ENCODE data around the gene PHLDA2.

Gene PHLDA2, protein sequence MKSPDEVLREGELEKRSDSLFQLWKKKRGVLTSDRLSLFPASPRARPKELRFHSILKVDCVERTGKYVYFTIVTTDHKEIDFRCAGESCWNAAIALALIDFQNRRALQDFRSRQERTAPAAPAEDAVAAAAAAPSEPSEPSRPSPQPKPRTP

GRCh38 chr11:2928605-2929530 lies at the start of gene PHLDA2:
Gene PHLDA2, minus strand, starts transcription at chr11:2929420. Its CDS starts 56 bp downstream, at chr11:2929364.
- H3K4me1 ChIP-seq (ENCODE audit: control insufficient read depth, insufficient read depth, low read length), result peaks cover 56% of the 10 kb centered on the region
- no peaks in the 10 kb centered on the region for H3K9me3 ChIP-seq (ENCODE audit: control insufficient read depth, low read length)
- no peaks in the 10 kb centered on the region for H3K27me3 ChIP-seq (ENCODE audit: control insufficient read depth, insufficient read depth, low read length)
- no peaks in the 10 kb centered on the region for H3K36me3 ChIP-seq (ENCODE audit: control insufficient read depth, insufficient read depth, low read length)
- peak within 1 kb of the TSS; percentile 92 for H3K9ac ChIP-seq (ENCODE audit: low read length)
- H3K4me3 ChIP-seq (ENCODE audit: low read length), result peak within 1 kb of the TSS; percentile 60

DNA sequence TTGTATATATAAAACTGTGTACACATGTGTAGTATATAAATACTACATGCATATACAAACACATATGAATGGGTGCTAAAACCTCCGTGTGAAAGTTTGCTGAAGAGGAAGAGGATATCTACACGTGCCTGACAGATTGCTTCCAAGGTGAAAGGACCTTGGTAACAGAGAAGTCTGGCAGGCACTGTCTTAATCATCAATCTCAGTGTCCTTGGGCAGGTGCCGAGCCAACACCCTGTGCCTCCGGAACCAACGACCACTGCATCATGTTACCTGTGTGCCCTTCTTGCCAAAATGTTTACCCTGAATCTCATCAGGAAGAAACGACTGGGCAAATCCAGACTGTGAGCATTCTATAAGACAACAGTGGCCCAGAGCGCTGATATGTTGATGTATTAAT lies 47.9 kb upstream of the PHLDA2 start:
- peaks cover 7% of the 10 kb centered on the region for H3K36me3 ChIP-seq (ENCODE audit: control insufficient read depth, insufficient read depth, low read length)
- H3K9ac ChIP-seq (ENCODE audit: low read length), result no peak overlapping the region
- peaks cover under 1% of the 10 kb centered on the region for H3K4me1 ChIP-seq (ENCODE audit: control insufficient read depth, insufficient read depth, low read length)
- H3K9me3 ChIP-seq (ENCODE audit: control insufficient read depth, low read length), result no peaks in the 10 kb centered on the region
- no peak overlapping the region for H3K4me3 ChIP-seq (ENCODE audit: low read length)
- no peaks in the 10 kb centered on the region for H3K27me3 ChIP-seq (ENCODE audit: control insufficient read depth, insufficient read depth, low read length)

GRCh38 chr11:2976294-2977063 lies 47.3 kb upstream of the PHLDA2 start:
- H3K36me3 ChIP-seq (ENCODE audit: control insufficient read depth, insufficient read depth, low read length), result peaks cover 7% of the 10 kb centered on the region
- no peaks in the 10 kb centered on the region for H3K27me3 ChIP-seq (ENCODE audit: control insufficient read depth, insufficient read depth, low read length)
- H3K4me3 ChIP-seq (ENCODE audit: low read length), result no peak overlapping the region
- no peaks in the 10 kb centered on the region for H3K4me1 ChIP-seq (ENCODE audit: control insufficient read depth, insufficient read depth, low read length)
- no peaks in the 10 kb centered on the region for H3K9me3 ChIP-seq (ENCODE audit: control insufficient read depth, low read length)
- no peak overlapping the region for H3K9ac ChIP-seq (ENCODE audit: low read length)

DNA sequence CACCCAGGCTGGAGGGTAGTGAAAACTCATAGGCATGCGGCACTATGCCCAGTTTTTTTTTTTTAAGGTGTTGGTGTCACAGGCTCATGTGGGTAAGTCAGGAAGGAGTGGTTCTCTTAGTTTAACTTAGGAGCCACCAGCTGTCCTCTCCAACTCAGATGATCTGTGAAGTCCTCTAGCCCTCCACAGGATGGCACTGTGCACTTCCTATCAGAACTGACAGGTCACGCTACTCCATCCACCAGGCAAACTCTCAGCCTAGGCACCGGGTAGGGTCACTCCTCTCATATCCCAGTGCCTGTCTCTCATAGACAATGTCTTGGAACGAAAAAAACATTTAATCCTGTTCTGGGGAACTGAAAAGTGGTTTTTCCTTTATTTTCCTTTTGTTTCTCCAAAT lies 46.4 kb upstream of the PHLDA2 start:
- Histone ChIP-seq H3K36me3 (ENCODE audit: control insufficient read depth, insufficient read depth, low read length) (peaks cover 7% of the 10 kb centered on the region), H3K4me1 (ENCODE audit: control insufficient read depth, insufficient read depth, low read length) (no peaks in the 10 kb centered on the region)

DNA sequence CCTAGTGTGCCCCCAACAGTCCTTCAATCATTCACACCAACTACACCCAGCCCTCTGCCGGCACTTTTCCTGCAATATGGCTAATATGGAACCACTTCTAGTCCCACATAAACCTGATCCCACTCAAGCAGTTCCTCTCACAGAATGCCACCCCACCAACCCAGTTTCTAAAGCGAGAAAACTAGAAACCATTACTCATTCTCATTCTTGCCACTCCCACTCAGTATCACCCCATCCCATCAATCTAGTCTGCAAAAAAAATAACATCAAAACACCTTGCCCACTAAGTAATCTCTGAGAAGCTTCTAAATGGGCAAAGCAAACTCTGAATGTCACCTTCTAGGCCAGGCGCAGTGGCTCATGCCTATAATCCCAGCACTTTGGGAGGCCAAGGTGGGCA lies 45.1 kb upstream of the PHLDA2 start:
- Histone ChIP-seq H3K9ac (ENCODE audit: low read length) (no peak overlapping the region), H3K9me3 (ENCODE audit: control insufficient read depth, low read length) (no peaks in the 10 kb centered on the region), H3K36me3 (ENCODE audit: control insufficient read depth, insufficient read depth, low read length) (peaks cover 7% of the 10 kb centered on the region), H3K27me3 (ENCODE audit: control insufficient read depth, insufficient read depth, low read length) (no peaks in the 10 kb centered on the region), H3K4me1 (ENCODE audit: control insufficient read depth, insufficient read depth, low read length) (no peaks in the 10 kb centered on the region), H3K4me3 (ENCODE audit: low read length) (no peak overlapping the region)

More for the DNA sequence above, 46.4 kb upstream of the PHLDA2 start:
- H3K9ac ChIP-seq (ENCODE audit: low read length), result no peak overlapping the region
- no peak overlapping the region for H3K4me3 ChIP-seq (ENCODE audit: low read length)
- H3K9me3 ChIP-seq (ENCODE audit: control insufficient read depth, low read length), result no peaks in the 10 kb centered on the region
- H3K27me3 ChIP-seq (ENCODE audit: control insufficient read depth, insufficient read depth, low read length), result no peaks in the 10 kb centered on the region

DNA sequence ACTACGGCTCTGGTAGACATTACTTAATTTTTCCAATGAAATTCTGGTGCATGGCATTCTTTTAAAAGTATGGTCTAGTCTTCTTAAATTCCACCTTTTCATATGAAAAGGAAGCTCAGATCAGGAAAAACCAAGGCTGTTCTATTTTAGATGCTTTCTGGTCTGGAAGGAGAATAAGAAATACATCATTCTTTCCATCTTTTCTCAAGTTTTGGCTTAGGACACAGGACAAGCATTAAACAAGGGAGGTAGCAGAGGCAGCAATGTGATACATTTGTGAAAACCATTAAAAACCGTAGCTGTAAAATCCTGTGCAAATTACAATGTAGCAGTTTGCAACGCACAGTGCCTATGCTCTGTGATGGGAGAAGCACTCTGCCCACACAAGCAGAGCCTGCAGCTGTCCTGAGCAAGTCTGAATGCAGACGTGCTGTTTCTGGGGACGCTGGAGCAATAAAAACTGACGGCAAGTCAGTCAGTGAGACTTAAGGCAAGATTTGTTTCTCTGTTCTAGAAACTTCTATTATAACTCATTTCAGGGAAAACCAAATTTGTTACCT lies 39.2 kb upstream of the PHLDA2 start:
- H3K9ac ChIP-seq (ENCODE audit: low read length), result no peak overlapping the region
- H3K9me3 ChIP-seq (ENCODE audit: control insufficient read depth, low read length), result no peaks in the 10 kb centered on the region
- no peaks in the 10 kb centered on the region for H3K4me1 ChIP-seq (ENCODE audit: control insufficient read depth, insufficient read depth, low read length)
- H3K4me3 ChIP-seq (ENCODE audit: low read length), result no peak overlapping the region
- H3K36me3 ChIP-seq (ENCODE audit: control insufficient read depth, insufficient read depth, low read length), result peaks cover 11% of the 10 kb centered on the region
- H3K27me3 ChIP-seq (ENCODE audit: control insufficient read depth, insufficient read depth, low read length), result no peaks in the 10 kb centered on the region

DNA sequence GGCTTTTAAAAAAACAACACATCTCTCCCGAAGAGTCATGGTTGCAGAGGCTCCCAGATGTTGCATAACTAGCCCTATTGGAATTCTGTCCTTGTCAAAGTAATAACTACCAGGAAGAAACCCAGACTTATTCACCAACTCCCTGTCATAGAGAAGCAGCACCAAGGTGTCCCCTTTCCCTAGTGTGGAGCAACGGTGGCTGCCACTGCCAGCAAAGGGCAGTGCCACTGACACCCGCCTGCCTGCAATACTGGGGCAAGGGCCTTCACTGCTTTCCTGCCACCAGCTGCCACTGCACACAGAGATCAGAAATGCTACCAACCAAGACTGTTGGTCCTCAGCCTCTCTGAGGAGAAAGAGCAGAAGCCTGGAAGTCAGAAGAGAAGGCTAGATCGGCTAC lies 35.6 kb upstream of the PHLDA2 start:
- Histone ChIP-seq H3K4me3 (ENCODE audit: low read length) (no peak overlapping the region), H3K9me3 (ENCODE audit: control insufficient read depth, low read length) (no peaks in the 10 kb centered on the region), H3K9ac (ENCODE audit: low read length) (no peak overlapping the region), H3K4me1 (ENCODE audit: control insufficient read depth, insufficient read depth, low read length) (no peaks in the 10 kb centered on the region), H3K27me3 (ENCODE audit: control insufficient read depth, insufficient read depth, low read length) (no peaks in the 10 kb centered on the region), H3K36me3 (ENCODE audit: control insufficient read depth, insufficient read depth, low read length) (peaks cover 14% of the 10 kb centered on the region)

- Histone ChIP-seq H3K27me3 (ENCODE audit: control insufficient read depth, insufficient read depth, low read length) (no peaks in the 10 kb centered on the region), H3K4me3 (ENCODE audit: low read length) (no peak overlapping the region), H3K9me3 (ENCODE audit: control insufficient read depth, low read length) (no peaks in the 10 kb centered on the region), H3K36me3 (ENCODE audit: control insufficient read depth, insufficient read depth, low read length) (peaks cover 14% of the 10 kb centered on the region), H3K9ac (ENCODE audit: low read length) (no peak overlapping the region), H3K4me1 (ENCODE audit: control insufficient read depth, insufficient read depth, low read length) (no peaks in the 10 kb centered on the region)
Observed at GRCh38 chr11:2963761-2964160, 34.5 kb upstream of the PHLDA2 start.

GRCh38 chr11:2963112-2963754 lies 34.0 kb upstream of the PHLDA2 start:
- Histone ChIP-seq H3K36me3 (ENCODE audit: control insufficient read depth, insufficient read depth, low read length) (peaks cover 14% of the 10 kb centered on the region), H3K9me3 (ENCODE audit: control insufficient read depth, low read length) (no peaks in the 10 kb centered on the region), H3K4me1 (ENCODE audit: control insufficient read depth, insufficient read depth, low read length) (no peaks in the 10 kb centered on the region), H3K4me3 (ENCODE audit: low read length) (no peak overlapping the region), H3K27me3 (ENCODE audit: control insufficient read depth, insufficient read depth, low read length) (no peaks in the 10 kb centered on the region), H3K9ac (ENCODE audit: low read length) (no peak overlapping the region)

DNA sequence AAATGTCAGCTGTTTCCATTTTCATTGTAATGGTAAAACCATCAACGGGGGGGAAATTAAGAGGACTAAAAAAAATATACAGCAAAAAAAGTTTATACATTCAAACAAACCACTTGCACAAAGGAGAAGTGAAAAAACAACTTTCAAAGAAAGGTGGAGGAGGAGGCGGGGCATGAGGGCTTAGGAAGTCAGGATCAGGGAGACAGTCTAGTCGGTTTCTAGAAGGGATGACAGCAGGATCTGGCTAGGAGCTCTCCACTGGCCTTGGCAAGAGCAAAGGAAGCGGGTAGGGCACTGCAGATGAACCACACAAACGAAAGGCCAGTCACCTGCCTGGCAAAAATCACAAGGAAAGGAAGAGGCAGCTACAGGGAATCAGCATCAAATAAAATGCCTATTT lies 31.9 kb upstream of the PHLDA2 start:
- H3K4me3 ChIP-seq (ENCODE audit: low read length), result no peak overlapping the region
- H3K4me1 ChIP-seq (ENCODE audit: control insufficient read depth, insufficient read depth, low read length), result no peaks in the 10 kb centered on the region
- peaks cover 25% of the 10 kb centered on the region for H3K36me3 ChIP-seq (ENCODE audit: control insufficient read depth, insufficient read depth, low read length)
- H3K27me3 ChIP-seq (ENCODE audit: control insufficient read depth, insufficient read depth, low read length), result no peaks in the 10 kb centered on the region
- H3K9ac ChIP-seq (ENCODE audit: low read length), result no peak overlapping the region
- H3K9me3 ChIP-seq (ENCODE audit: control insufficient read depth, low read length), result no peaks in the 10 kb centered on the region

DNA sequence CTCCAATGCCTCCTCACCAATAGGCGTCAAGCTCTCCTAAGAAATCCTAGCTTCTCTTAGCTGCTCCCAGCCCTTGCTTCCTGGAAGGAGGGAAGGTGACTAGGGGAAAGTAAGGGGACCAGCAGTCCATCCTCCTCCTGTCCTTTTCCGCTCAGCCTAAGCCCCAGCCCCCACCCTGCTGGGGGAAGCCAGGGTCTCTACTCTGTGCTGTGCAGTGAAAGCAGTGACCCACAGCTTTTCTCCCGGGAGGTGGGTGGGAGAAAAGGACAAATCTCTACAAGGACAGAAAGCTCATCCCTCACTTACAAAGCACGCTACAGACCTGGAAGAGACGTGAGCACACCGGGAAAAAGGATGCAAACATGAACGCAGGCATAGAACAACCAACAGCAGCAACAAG lies 30.9 kb upstream of the PHLDA2 start:
- Histone ChIP-seq H3K27me3 (ENCODE audit: control insufficient read depth, insufficient read depth, low read length) (no peaks in the 10 kb centered on the region), H3K9ac (ENCODE audit: low read length) (no peak overlapping the region), H3K9me3 (ENCODE audit: control insufficient read depth, low read length) (no peaks in the 10 kb centered on the region), H3K4me1 (ENCODE audit: control insufficient read depth, insufficient read depth, low read length) (no peaks in the 10 kb centered on the region), H3K36me3 (ENCODE audit: control insufficient read depth, insufficient read depth, low read length) (peaks cover 23% of the 10 kb centered on the region), H3K4me3 (ENCODE audit: low read length) (no peak overlapping the region)
